NCI-H460 (cell line): Measurements from ENCODE around the gene TMEM17. TPM values are rescaled to one million over a fixed set of nuclear protein-coding genes. Genes with fewer than 3 reads are reported as not detected.

Source experiments
- DNase-seq: peaks from one replicate; pipeline ENCODE4 v3.0.0-alpha.2; 2016; ENCODE audit warnings: low read depth; ENCODE audit errors: extremely low read depth
- total RNA-seq: library from RNA; depleted of rRNA; stranded (reverse); fragments of >200 nt; shearing (Covaris generic); gene quantifications from 2 replicates; pipeline ENCODE4 v1.2.3, GENCODE V29; 2014

Gene TMEM17
- total RNA-seq, 1 experiment from 2014 or later = 5.4 TPM

GRCh38 chr2:62512384-62512783 lies 6.4 kb upstream of the TMEM17 start:
- no peak for DNase-seq

- DNase-seq = no peak
These were observed 5.6 kb upstream of the TMEM17 start for GRCh38 chr2:62511636-62512035.

- no peak for DNase-seq
These were observed 391 bp upstream of the TMEM17 start for GRCh38 chr2:62506421-62506750.

- peak; percentile 3 for DNase-seq
These were observed 766 bp downstream of the TMEM17 start for GRCh38 chr2:62505109-62505749.

- DNase-seq = no peak
These were observed 1.3 kb downstream of the TMEM17 start for GRCh38 chr2:62504657-62505056.

GRCh38 chr2:62501794-62502500 lies 4.0 kb downstream of the TMEM17 start:
- peak; percentile 49 for DNase-seq

- no peak for DNase-seq
These were observed 4.9 kb downstream of the TMEM17 start for GRCh38 chr2:62501069-62501468.

GRCh38 chr2:62499430-62500060 lies 6.5 kb downstream of the TMEM17 start:
- DNase-seq = no peak

GRCh38 chr2:62498739-62499138 lies 7.3 kb downstream of the TMEM17 start:
- no peak for DNase-seq

GRCh38 chr2:62495761-62496160 lies 10.2 kb downstream of the TMEM17 start:
- no peak for DNase-seq

- DNase-seq = no peak
These were observed 13.9 kb downstream of the TMEM17 start for GRCh38 chr2:62492048-62492447.

GRCh38 chr2:62489702-62490101 lies 16.3 kb downstream of the TMEM17 start:
- no peak for DNase-seq

- no peak for DNase-seq
These were observed 16.8 kb downstream of the TMEM17 start for GRCh38 chr2:62489162-62489561.

- no peak for DNase-seq
These were observed 19.6 kb downstream of the TMEM17 start for GRCh38 chr2:62486439-62486765.

- no peak for DNase-seq
These were observed 20.1 kb downstream of the TMEM17 start for GRCh38 chr2:62485761-62486438.

- no peak for DNase-seq
These were observed 23.2 kb downstream of the TMEM17 start for GRCh38 chr2:62482558-62483352.

GRCh38 chr2:62479917-62480316 lies 26.1 kb downstream of the TMEM17 start:
- no peak for DNase-seq

GRCh38 chr2:62478093-62478580 lies 27.9 kb downstream of the TMEM17 start:
- DNase-seq = no peak

- no peak for DNase-seq
These were observed 28.4 kb downstream of the TMEM17 start for GRCh38 chr2:62477573-62477972.

GRCh38 chr2:62475172-62476011 lies 30.6 kb downstream of the TMEM17 start:
- DNase-seq = no peak
